Activated CD4-positive, CD25-positive, alpha-beta regulatory T cell treated with anti-CD3 and anti-CD28 coated beads, Interleukin-2, amount 50 U/mL, for 16 hours (primary cell): Measurements from ENCODE around the gene AUP1.

ENCODE experiments used
- DNase-seq: peaks from one replicate; pipeline ENCODE4 v3.0.0-alpha.2; 2020; ENCODE audit warnings: low read depth, low spot score

AUP1 gene

DNA sequence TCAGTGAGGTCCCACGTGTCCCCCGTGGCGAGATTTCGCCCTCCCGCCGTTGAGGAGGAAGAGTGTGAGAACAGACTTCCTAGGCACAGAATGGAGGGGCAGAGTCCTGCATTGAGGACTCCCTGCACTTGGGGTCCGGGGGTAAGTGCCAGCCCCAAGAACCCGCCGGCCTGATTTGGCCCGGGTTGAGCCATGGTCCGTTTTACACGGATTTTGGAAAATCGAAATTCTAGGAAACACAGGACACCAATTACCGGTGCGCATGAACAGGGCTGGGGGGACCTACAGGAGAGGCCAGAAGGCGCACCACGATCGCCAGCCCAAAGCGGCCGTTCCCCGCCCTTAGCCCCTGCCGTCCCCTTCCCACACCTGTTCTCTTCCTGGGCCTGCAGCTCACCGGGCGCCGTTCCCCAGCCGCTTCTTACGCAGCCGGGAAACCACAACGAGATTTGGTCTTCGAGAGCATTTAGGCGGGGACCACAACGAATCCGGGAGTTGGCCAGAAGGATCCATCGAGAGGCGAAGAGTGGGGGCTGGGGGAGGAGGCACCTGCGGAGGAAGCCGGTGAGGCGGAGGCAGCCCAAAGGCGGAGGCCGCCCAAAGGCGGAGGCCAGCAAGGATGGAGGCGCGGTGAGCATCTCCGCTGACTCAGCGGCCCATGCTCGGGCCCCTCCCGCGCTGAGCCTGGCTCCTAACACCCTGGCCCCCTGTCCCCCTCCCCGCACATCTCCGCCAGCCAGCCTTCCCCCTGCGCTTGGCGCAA, 15.7 kb downstream of the AUP1 start:
- no peak for DNase-seq

DNA sequence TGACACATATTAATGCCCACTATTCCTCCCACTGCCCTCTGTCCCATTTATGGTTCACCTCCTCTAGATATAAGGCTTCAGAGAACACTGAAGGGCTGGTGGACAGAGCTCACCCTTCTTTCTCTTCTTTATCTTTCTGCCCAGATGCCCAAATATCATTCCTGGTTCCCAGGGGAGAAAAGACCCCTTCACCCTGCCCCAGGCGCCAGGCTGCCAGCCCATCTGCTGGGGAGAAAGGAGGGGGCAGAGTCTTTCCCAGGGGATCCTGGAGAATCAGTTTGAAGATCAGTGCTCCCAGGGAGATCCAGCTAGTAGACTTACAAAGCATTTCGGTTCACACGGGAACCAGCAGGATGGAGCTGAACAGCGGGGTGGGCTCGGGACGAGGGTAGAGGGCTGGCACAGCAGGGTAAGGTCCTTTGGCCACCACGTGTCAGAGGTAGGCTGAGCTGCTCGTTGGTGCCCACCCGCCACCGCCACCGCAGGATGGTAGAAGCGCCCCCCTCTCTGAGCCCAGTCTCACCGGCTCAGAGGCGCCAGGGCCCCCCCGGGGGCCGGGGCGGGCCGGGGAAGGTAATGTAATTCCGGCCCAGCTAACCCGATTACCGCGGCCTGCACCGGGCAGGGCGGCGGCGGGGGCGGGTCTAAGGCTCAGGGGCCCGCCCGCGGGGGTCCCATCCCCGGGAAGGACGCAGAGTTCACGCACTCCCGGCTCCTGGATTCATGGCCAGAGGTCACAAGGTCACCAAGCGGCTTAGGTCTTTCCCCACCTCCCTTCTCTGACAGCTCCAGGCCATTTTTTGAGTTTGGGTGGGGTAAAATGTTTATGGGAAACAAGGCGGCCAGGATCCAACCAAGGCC, 16.5 kb downstream of the AUP1 start:
- DNase-seq, result no peak

GRCh38 chr2:74511104-74511989, 18.2 kb downstream of the AUP1 start:
- DNase-seq, result no peak

GRCh38 chr2:74510272-74510671, 19.2 kb downstream of the AUP1 start:
- DNase-seq, result no peak

- DNase-seq, result no peak
These were observed 21.5 kb downstream of the AUP1 start for GRCh38 chr2:74507926-74508520.

DNA sequence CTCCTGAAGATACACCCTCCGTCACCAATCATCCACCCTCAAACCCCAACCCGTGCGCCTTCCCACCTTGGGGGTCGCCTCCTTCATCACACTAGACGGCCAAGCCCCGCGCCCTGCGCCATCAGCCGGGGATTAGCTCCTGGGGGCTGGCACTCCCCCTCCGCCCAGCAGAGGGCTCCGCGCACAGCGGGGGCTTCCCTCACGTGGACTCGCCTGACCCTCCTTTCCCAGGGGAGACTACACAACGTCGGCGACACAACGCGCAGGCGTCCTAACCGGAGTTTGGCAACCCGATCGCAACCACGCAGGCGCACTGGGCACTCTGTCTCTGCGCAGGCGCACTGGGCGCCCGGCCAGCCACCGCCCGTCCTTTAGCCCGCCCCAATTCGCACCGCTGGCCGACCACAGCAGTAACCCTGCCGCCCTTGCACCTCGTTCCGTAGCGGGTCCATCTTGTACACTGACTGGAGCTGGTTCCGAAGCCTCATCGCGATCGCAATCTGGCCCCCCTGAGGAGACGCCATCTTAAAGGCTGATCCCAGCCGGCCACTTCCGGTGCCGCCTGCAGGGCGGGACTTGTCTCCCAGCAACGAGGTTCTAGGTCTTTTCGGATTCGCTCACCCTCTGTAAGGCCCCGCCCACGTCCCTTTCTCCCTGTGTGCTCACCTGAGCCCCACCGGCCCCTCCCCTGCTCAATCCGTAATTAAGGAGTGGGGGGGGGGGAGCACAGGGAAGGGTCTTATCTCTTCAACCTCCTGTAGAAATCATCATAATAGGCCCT, 22.2 kb downstream of the AUP1 start, which contains the start of gene PCGF1:
Gene PCGF1, minus strand, starts transcription at position 551 of the 781 bp plus-strand sequence. Its CDS starts 27 bp downstream, at position 524.
- DNase-seq, result peak; percentile 95

DNA sequence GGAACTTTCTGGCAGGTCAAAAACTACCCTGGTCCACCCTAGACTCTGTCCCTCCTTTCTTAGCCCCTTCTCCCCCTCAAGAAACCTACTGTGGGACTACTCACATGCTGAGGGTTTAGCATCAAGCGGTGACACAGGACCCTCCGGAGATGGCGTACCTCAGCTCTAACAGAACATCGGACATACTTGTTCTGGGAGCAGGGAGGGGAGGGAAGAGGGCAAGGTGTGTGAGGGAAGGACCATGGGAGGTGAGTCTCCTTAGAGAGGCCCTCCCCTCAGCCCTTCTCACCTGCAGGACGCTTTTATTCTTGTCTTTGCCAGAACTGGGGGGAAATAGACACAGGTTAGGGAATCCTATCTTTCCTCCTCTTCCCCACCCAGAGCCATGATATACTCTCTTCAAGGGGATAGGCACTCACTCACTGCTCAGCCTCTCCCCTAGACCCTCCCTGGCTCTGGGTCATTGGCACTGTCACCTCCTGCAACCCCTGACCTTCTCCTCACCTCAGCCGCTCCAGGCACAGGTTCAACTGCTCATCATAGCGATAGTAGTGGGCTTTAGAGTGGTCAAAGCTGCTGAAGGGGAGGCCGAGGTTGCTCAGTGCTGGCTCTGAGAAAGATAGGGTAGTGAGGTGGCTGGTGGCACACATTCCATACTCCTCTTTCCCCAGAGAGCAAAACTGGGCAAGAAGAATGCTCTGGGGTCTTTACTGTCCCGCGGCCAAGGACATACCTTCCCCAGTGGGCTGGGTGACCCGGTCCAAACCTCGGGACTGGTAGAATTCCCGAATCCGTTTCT, 23.9 kb downstream of the AUP1 start:
- DNase-seq, result no peak

- no peak for DNase-seq
These were observed 24.9 kb downstream of the AUP1 start for GRCh38 chr2:74504591-74504990.

- no peak for DNase-seq
These were observed 25.7 kb downstream of the AUP1 start for GRCh38 chr2:74503506-74504475.

DNA sequence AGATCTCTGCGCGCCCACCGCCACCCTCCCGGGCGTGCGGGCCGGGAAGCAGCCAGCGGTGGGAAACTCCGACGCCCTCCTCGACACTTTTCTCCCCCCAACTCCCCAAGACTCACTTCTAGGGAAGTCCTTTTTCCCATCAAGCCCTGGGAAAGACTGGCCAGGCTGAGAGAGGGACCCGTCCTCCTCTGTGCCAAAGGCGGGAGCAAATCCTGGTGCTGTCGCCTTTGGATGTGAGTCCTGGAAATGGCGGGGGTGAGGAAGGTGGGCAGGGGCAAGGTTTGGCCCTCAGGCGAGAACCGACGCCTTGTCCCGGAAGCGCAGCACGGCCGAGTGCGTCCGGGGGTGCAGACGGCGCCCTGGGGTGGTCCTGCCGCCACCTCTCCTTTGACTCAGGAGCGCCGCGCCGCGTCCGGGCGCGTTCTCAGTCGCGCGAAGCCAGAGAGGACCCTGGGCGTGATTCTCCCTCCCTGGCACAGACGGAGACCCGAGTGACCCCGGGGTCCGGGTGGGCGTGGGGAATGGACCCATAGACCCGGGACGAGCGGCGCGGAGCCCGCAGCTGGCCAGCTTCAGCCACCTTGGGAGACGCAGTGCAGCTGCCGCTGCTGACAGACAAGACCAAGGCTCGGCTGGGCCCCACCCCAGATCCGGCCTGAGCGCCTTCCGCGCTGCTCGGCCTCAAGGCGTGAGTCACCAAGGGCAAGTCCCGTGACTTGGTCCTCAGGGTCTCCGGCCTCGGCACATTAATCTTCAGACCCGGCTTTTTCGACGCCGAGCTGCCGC, 26.6 kb downstream of the AUP1 start:
- no peak for DNase-seq

- DNase-seq, result no peak
These were observed 27.3 kb downstream of the AUP1 start for GRCh38 chr2:74502147-74502719.

DNA sequence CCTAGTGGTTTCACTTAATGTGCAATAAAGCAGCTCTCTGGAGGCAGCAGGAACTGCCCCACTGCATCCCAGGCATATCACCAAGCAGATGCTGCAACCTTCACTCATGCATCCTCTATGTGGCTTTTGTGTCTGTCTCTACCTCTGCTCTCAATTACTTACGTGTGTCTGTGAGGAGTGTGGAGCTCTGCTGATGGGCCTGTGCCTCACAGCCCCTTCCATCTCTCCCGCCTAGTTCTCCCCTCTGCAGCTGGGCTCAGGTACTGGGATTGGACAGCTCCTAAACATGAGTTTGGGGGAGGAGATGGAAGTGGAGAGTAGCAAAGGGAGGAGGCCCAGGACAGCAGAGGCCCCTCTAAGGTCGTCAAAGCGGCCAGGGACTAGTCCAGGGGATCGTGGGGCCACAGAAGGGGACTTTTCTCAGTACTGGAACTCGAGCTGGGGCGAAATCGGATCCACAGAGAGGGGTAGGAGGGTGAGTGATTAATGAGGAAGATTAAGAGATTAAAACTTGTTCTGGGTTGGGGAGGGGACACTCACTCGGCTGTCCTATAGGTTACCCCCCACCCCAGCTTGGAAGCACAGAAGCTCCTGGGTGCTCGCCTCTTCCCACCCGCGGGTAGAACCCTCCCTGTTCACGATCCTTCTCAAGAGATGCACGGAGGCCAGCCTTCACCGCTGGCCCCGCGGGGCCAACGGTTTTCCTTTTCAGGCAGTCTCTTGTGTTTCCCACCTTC, 28.0 kb downstream of the AUP1 start:
- no peak for DNase-seq

GRCh38 chr2:74500578-74500946, 28.9 kb downstream of the AUP1 start:
- DNase-seq, result no peak

GRCh38 chr2:74499940-74500577, 29.4 kb downstream of the AUP1 start:
- DNase-seq, result no peak

- no peak for DNase-seq
These were observed 30.1 kb downstream of the AUP1 start, which contains the start of gene LBX2 for GRCh38 chr2:74499267-74499939. Gene LBX2, minus strand, starts transcription at chr2:74499603. Its CDS starts 66 bp downstream, at chr2:74499537.
